Smooth muscle cell of the pulmonary artery (primary cell): ENCODE data around the gene ARPC1A. TPM values are rescaled to one million over a fixed set of nuclear protein-coding genes. Genes with fewer than 3 reads are reported as not detected.

Experiments
- total RNA-seq: library from RNA; depleted of rRNA; stranded (reverse); fragments of >200 nt; gene quantifications from 2 replicates; pipeline ENCODE4 v1.2.3, GENCODE V29; 2014

Gene ARPC1A
- total RNA-seq: 198 and 257 TPM in 2 replicates

GRCh38 chr7:99325592-99326407 is at the start of gene ARPC1A:
TSS of gene ARPC1A (plus strand) at chr7:99325898. CDS start at chr7:99333354, 7,456 bp downstream.

DNA sequence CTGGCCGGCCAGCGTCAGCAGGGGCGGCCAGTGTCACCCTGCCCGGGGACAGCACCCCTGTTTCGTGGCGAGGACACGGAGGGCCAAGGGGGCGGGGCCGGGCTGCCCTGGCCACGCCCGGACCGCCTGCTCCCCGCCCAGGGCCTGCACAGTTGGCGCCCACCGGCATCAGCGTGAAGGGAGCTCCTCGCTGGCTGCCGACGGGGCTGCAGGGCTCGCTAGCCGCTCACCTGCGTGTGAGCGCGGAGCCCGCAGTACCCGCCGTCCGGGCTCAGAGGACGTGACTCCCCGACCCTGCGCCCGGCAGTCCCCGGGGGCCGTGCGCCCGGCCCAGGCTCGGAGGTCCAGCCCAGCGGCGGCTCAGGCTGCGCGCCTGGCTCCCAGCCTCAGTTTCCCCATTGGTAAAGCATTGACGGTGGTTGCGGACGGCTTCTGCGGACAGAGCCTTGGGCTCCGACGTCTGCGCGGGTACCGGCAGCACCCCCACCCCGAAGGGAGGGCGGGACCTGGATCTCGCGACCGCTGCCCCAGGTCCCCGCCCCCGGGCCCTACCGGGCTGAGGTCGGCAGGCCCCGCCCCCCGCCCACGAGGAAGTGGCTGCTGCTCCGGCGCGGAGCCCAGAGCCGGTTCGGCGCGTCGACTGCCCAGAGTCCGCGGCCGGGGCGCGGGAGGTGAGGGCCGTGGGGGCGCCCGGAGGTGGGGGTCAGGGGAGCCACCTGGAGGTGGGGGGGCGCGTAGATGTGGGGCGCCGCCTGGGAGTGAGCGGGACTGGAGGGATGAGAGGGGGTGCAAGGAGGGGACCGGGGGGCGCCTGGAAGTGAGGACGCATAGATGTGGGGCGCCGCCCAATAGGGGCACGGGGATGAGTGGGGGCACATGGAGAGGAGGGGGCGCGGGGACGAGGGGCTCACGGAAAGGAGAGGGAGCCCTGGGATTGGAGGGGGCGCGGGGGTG is 48.7 kb downstream of the ARPC1A start, which contains the start of gene ARPC1B:
Gene ARPC1B (plus strand): TSS at position 620 of the 954 bp plus-strand sequence. CDS start 10,985 bp downstream, outside the sequence.

DNA sequence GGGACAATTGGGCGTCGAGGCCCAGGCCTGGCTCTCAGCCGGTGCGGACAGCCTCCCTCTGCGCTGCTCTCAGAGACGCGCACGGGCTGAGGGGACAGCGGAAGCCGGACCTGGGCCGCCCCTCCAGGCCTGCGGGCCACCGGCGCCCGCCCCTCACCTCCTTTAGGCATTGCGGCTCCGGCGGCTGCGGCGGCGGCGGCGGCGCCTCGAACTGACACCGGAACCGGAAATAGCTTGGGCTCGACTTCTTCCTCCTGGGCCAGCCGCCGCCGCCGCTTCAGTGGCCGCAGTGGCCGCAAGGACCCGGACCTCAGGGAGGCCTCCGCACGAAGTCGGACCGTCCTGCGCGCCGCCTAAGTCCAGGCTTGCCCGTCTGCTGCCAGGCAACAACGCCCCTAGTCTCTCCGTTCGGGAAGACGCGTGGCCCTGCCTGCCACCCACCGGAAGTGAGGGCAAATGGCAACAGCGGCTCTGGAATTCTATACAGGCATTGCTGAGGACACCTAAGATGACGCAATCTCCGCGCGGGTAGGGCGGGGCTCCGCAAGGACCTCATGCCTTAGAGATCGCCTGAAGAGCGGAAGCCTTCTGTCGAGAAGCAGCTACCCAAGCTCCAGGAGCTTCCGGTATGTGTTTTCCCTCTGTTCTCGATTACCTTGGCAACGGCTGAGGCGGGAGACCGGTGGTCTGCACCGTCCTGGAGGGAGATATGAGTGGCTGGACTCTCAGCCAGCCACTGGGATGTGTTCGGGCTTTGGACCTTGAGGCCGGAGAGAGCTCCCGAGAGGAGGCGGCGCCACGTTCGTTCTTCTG is 82.9 kb downstream of the ARPC1A start, which contains the start of the genes BUD31 and PDAP1:
Gene BUD31 (plus strand): TSS at position 591 of the 813 bp plus-strand sequence. CDS start 2,124 bp downstream, outside the sequence.
Gene PDAP1 (minus strand): TSS at position 219 of the 813 bp plus-strand sequence. CDS start 49 bp downstream, at position 170.

Other genes starting within 250 kb of the ARPC1A start
- gene SMURF1, start 181.8 kb upstream of the ARPC1A start, total RNA-seq: 32.0 and 33.0 TPM in 2 replicates
- not detected in 2 replicates for gene KPNA7, start 117.8 kb upstream of the ARPC1A start, total RNA-seq
- not detected in 2 replicates for gene MYH16, start 53.1 kb upstream of the ARPC1A start, total RNA-seq
- 359 and 812 TPM in 2 replicates for gene ARPC1B, start 48.8 kb downstream of the ARPC1A start, total RNA-seq
- gene PDAP1, start 82.7 kb downstream of the ARPC1A start, total RNA-seq: 22.6 and 26.3 TPM in 2 replicates
- gene BUD31, start 83.1 kb downstream of the ARPC1A start, total RNA-seq: 61.6 and 70.4 TPM in 2 replicates
- 6.8 and 7.8 TPM in 2 replicates for gene PTCD1, start 112.9 kb downstream of the ARPC1A start, total RNA-seq
- gene CPSF4, start 113.0 kb downstream of the ARPC1A start, total RNA-seq: 24.5 and 31.0 TPM in 2 replicates
- gene ATP5MF, start 140.3 kb downstream of the ARPC1A start, total RNA-seq: 122 and 167 TPM in 2 replicates
- gene ZNF789, start 147.0 kb downstream of the ARPC1A start, total RNA-seq: 3.6 and 4.2 TPM in 2 replicates
- gene ZNF394, start 174.4 kb downstream of the ARPC1A start, total RNA-seq: 15.5 and 19.4 TPM in 2 replicates
- 8.1 and 10.5 TPM in 2 replicates for gene ZKSCAN5, start 178.8 kb downstream of the ARPC1A start, total RNA-seq
- 5.5 and 7.3 TPM in 2 replicates for gene FAM200A, start 226.2 kb downstream of the ARPC1A start, total RNA-seq
- gene ZNF655, start 232.7 kb downstream of the ARPC1A start, total RNA-seq: 52.6 and 62.3 TPM in 2 replicates